Measurements from ENCODE around the gene FOXO3.

- TF ChIP-seq, protein P1, sequence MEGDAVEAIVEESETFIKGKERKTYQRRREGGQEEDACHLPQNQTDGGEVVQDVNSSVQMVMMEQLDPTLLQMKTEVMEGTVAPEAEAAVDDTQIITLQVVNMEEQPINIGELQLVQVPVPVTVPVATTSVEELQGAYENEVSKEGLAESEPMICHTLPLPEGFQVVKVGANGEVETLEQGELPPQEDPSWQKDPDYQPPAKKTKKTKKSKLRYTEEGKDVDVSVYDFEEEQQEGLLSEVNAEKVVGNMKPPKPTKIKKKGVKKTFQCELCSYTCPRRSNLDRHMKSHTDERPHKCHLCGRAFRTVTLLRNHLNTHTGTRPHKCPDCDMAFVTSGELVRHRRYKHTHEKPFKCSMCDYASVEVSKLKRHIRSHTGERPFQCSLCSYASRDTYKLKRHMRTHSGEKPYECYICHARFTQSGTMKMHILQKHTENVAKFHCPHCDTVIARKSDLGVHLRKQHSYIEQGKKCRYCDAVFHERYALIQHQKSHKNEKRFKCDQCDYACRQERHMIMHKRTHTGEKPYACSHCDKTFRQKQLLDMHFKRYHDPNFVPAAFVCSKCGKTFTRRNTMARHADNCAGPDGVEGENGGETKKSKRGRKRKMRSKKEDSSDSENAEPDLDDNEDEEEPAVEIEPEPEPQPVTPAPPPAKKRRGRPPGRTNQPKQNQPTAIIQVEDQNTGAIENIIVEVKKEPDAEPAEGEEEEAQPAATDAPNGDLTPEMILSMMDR (IDR thresholded peaks at IDR 0.05) = no peak
- TF ChIP-seq POLR2AphosphoS5 (IDR thresholded peaks at IDR 0.05) (no peak), POLR2A (IDR thresholded peaks at IDR 0.05) (no peak)
These were observed 102.0 kb downstream of the FOXO3 start for GRCh38 chr6:108662702-108663101.

Measured in prostate gland (tissue), 2 donors.